Caco-2 (cell line): Measurements from ENCODE around the gene GTSF1L. TPM values are rescaled to one million over a fixed set of nuclear protein-coding genes. Genes with fewer than 3 reads are reported as not detected.

Experiments
- Bru-seq: library from RNA; stranded (reverse); fragments of 400-500 nt; gene quantifications from one replicate; lab custom pipeline; 2021; lab: Mats Ljungman, UMichigan
- BruChase-seq, 2 experiments: library from RNA; stranded (reverse); fragments of 400-500 nt; gene quantifications; one replicate each; lab custom pipeline; 2021; lab: Mats Ljungman, UMichigan
- BruUV-seq: library from RNA; stranded (reverse); fragments of 400-500 nt; replicated peaks from 2 replicates; lab custom pipeline; 2021; lab: Mats Ljungman, UMichigan
- CTCF ChIA-PET: fragments of 300-600 bp; sonication (Branson Sonifier 250); formaldehyde crosslinking; loops from one replicate; lab custom pipeline; 2022; ENCODE audit warnings: antibody characterized with exemption; lab: Charles Lee
- POLR2A ChIA-PET: fragments of 300-600 bp; sonication (Branson Sonifier 250); formaldehyde crosslinking; loops from one replicate; lab custom pipeline; 2022; ENCODE audit warnings: antibody characterized with exemption; lab: Charles Lee
- DNase-seq, 2 experiments: peaks; one replicate each; pipeline versions ENCODE4 v3.0.0 to v3.0.0-alpha.2; 2020 to 2022
- H3K27me3 ChIP-seq: replicated peaks from 2 replicates; pipeline ENCODE4 v1.6.0; 2011; ENCODE audit warnings: low read length; ENCODE audit not compliant: control insufficient read depth, insufficient read depth
- H3K36me3 ChIP-seq: 2 replicates; pipeline ENCODE4 v1.5.1; 2011; ENCODE audit warnings: low read length; ENCODE audit not compliant: control insufficient read depth, insufficient read depth
- H3K4me1 ChIP-seq: fragments of 250-450 bp; sonication (Bioruptor Pico); 2 replicates; pipeline ENCODE4 v1.5.1; 2020; ENCODE audit warnings: mild to moderate bottlenecking
- H3K4me3 ChIP-seq: 2 replicates; pipeline ENCODE4 v1.5.1; 2011; ENCODE audit warnings: low read depth, mild to moderate bottlenecking, control low read depth, low read length
- H3K9me3 ChIP-seq: fragments of 250-450 bp; sonication (Bioruptor Pico); 2 replicates; pipeline ENCODE4 v1.5.1; 2020; ENCODE audit warnings: mild to moderate bottlenecking, moderate library complexity
- H3K27ac Mint-ChIP-seq: one replicate; pipeline ENCODE4 v1.8.0; 2022; ENCODE audit warnings: mixed read lengths; ENCODE audit not compliant: unreplicated experiment
- H3K27me3 Mint-ChIP-seq: one replicate; pipeline ENCODE4 v1.8.0; 2022; ENCODE audit warnings: mixed read lengths; ENCODE audit not compliant: insufficient read depth, unreplicated experiment
- H3K36me3 Mint-ChIP-seq: one replicate; pipeline ENCODE4 v1.8.0; 2022; ENCODE audit warnings: mild to moderate bottlenecking, mixed read lengths; ENCODE audit not compliant: insufficient read depth, unreplicated experiment
- H3K4me1 Mint-ChIP-seq: one replicate; pipeline ENCODE4 v1.8.0; 2022; ENCODE audit warnings: low read depth, mixed read lengths; ENCODE audit not compliant: unreplicated experiment
- H3K4me3 Mint-ChIP-seq: one replicate; pipeline ENCODE4 v1.8.0; 2022; ENCODE audit warnings: mild to moderate bottlenecking, moderate library complexity, mixed read lengths; ENCODE audit not compliant: unreplicated experiment
- H3K9me3 Mint-ChIP-seq: one replicate; pipeline ENCODE4 v1.8.0; 2022; ENCODE audit warnings: mixed read lengths; ENCODE audit not compliant: unreplicated experiment
- intact Hi-C: fragments of 100-400 bp; cut with micrococcal nuclease; formaldehyde crosslinking; loops from one replicate; pipeline ENCODE4 v1.10.0; 2022; ENCODE audit not compliant: unreplicated experiment
- long read RNA-seq: library from polyadenylated mRNA; stranded (forward); transcript quantifications from one replicate; pipeline ENCODE4 v2.0.0, GENCODE V29; 2022
- total RNA-seq: library from RNA; stranded (reverse); gene quantifications from 2 replicates; pipeline ENCODE4 v1.2.3, GENCODE V29; 2022
- TF ChIP-seq, protein P1 (sequence below), 2 experiments: fragments of 200-600 bp in 1 of 2; IDR thresholded peaks; 1 replicate in 1 of 2; 2 replicates in 1 of 2; pipeline versions ENCODE4 v1.5.1 to v1.8.0; 2011 to 2022; ENCODE audit warnings: antibody characterized with exemption in 1 of 2, control low read depth in 1 of 2, inconsistent platforms in 1 of 2, low read depth in 1 of 2, low read length in 1 of 2, mild to moderate bottlenecking in 1 of 2, moderate library complexity in 1 of 2; ENCODE audit not compliant: insufficient read depth in 1 of 2, severe bottlenecking in 1 of 2, unreplicated experiment in 1 of 2

Gene GTSF1L
- total RNA-seq (not detected in 2 replicates), Bru-seq, nascent RNA (not detected), BruChase-seq, experiment 1, labeled RNA remaining after a 2-hour chase (not detected), BruChase-seq, experiment 2, labeled RNA remaining after a 6-hour chase (not detected)
- long read RNA-seq = 0 reads

DNA sequence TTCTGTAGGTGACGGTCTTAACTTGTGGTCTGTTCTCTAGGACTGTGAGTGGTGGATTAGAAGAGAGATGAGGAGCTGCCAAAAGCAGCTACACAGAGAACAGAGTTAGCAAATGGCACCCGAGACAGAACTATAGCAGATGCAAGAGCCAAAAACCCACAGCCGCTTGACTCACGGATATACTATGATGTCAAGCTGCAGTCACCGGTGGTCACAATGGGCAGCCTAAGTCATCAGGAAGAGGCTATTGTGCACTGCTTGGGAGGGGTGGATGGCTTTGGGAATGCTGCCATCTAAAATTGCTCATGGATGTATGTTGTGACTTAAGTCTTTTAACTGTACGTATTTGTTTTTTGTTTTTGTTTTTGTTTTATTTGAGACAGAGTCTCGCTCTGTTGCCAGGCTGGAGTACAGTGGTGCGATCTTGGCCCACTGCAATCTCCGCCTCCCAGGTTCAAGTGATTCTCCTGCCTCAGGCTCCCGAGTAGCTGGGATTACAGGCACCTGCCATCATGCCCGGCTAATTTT is at the start of gene GTSF1L:
GTSF1L (minus strand) TSS at position 192 of the 528 bp plus-strand sequence. CDS start 308 bp downstream, outside the sequence.
- TF ChIP-seq, protein P1, sequence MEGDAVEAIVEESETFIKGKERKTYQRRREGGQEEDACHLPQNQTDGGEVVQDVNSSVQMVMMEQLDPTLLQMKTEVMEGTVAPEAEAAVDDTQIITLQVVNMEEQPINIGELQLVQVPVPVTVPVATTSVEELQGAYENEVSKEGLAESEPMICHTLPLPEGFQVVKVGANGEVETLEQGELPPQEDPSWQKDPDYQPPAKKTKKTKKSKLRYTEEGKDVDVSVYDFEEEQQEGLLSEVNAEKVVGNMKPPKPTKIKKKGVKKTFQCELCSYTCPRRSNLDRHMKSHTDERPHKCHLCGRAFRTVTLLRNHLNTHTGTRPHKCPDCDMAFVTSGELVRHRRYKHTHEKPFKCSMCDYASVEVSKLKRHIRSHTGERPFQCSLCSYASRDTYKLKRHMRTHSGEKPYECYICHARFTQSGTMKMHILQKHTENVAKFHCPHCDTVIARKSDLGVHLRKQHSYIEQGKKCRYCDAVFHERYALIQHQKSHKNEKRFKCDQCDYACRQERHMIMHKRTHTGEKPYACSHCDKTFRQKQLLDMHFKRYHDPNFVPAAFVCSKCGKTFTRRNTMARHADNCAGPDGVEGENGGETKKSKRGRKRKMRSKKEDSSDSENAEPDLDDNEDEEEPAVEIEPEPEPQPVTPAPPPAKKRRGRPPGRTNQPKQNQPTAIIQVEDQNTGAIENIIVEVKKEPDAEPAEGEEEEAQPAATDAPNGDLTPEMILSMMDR (IDR thresholded peaks at IDR 0.05; ENCODE audit: insufficient read depth in 1 of 2, low read depth in 1 of 2, low read length in 1 of 2, severe bottlenecking in 1 of 2, unreplicated experiment in 1 of 2) = no peak
- no peak for DNase-seq
- Histone ChIP-seq H3K4me3 (no peak within 1 kb of the TSS), H3K27me3 (no peaks in the 10 kb centered on the region; the same call in 1 of the 2 replicates), H3K9me3 (no peaks in the 10 kb centered on the region), H3K4me1 (peaks cover 5% of the 10 kb centered on the region; the same call in 1 of the 2 replicates), H3K36me3 (no peaks in the 10 kb centered on the region)
- CTCF ChIA-PET = no interaction called here
- Mint-ChIP-seq H3K4me1 (peaks cover 7% of the 10 kb centered on the region), H3K27me3 (peaks cover 2% of the 10 kb centered on the region), H3K36me3 (no peaks in the 10 kb centered on the region), H3K4me3 (no peak within 1 kb of the TSS), H3K27ac (no peak within 1 kb of the TSS), H3K9me3 (no peaks in the 10 kb centered on the region)
- no TSS peak for BruUV-seq
- POLR2A ChIA-PET = no interaction called here
- intact Hi-C loops = no loop called here

DNA sequence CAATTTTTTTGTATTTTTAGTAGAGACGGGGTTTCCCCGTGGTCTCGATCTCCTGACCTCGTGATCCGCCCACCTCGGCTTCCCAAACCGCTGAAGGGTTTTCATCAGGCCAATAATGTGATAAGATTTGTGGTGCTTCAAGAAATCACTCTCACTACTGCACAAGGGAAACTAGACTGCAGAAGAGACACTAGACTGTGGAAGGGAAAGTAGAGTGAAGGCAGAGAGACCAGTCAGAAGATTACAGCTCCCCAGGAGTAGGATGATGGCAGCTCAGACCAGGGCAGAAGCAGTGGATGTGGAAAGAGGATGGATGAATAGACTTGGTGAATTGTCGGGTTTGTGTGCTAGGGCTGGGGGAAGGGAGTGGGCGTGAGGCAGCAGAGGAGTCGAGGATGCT is 48.0 kb upstream of the GTSF1L start:
- Mint-ChIP-seq H3K4me1 (no peaks in the 10 kb centered on the region), H3K27me3 (peaks cover 33% of the 10 kb centered on the region), H3K9me3 (peaks cover 18% of the 10 kb centered on the region), H3K36me3 (no peaks in the 10 kb centered on the region), H3K4me3 (no peak overlapping the region), H3K27ac (no peak overlapping the region)
- no peaks in the 10 kb centered on the region for H3K4me1 ChIP-seq
- peaks cover 23% of the 10 kb centered on the region for H3K9me3 ChIP-seq
- no peak overlapping the region for H3K4me3 ChIP-seq
- intact Hi-C loops = no loop called here
- no peaks in the 10 kb centered on the region for H3K36me3 ChIP-seq
- TF ChIP-seq, protein P1 (IDR thresholded peaks at IDR 0.05; ENCODE audit: insufficient read depth in 1 of 2, low read depth in 1 of 2, low read length in 1 of 2, severe bottlenecking in 1 of 2, unreplicated experiment in 1 of 2) = no peak
- H3K27me3 ChIP-seq = no peaks in the 10 kb centered on the region; the same call in 1 of the 2 replicates
- BruUV-seq = no TSS peak
- no peak for DNase-seq
- ChIA-PET POLR2A (no interaction called here), CTCF (no interaction called here)

DNA sequence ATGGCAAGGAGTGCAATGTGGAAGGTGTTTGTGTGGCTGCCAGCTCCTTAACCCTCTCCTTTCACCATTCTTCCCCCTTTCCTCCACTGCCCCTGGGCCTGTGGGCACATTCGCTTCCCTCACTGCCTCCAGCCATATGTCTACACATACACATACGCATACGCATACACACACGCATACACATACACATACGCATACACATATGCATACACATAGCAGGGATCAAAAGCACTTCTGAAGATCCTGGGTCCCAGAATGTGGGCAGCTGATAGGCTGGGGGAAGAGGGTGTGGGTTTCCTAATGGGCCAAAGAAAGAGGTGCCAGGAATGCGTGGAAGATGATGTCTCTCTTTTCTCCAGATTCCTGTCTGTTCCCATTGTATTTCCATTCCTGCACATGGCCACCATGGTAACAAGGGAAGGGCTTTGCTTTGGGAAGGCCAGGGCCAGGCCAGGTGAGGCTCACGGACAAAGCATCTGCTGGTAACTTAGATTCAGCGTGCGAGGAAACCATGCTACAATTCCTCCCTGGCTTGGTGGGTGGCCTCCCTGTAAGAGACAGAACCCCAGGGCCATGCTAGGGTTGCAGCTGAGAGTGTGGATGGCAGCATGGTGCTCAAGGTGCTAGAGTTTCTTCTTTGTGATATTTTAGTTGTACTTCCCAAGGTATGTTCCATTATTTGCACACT is 44.8 kb upstream of the GTSF1L start:
- intact Hi-C loops = no loop called here
- CTCF ChIA-PET = no interaction called here
- TF ChIP-seq, protein P1 (IDR thresholded peaks at IDR 0.05; ENCODE audit: insufficient read depth in 1 of 2, low read depth in 1 of 2, low read length in 1 of 2, severe bottlenecking in 1 of 2, unreplicated experiment in 1 of 2) = no peak
- no peaks in the 10 kb centered on the region for H3K9me3 Mint-ChIP-seq
- Histone ChIP-seq H3K27me3 (peaks cover 2% of the 10 kb centered on the region), H3K4me3 (no peak overlapping the region), H3K36me3 (no peaks in the 10 kb centered on the region), H3K4me1 (no peaks in the 10 kb centered on the region), H3K9me3 (no peaks in the 10 kb centered on the region; the same call in 1 of the 2 replicates)
- no peak overlapping the region for H3K27ac Mint-ChIP-seq
- no peak overlapping the region for H3K4me3 Mint-ChIP-seq
- H3K36me3 Mint-ChIP-seq = no peaks in the 10 kb centered on the region
- H3K4me1 Mint-ChIP-seq = no peaks in the 10 kb centered on the region
- peak in 1 of 2 experiments; percentile 27 for DNase-seq
- no TSS peak for BruUV-seq
- peaks cover 35% of the 10 kb centered on the region for H3K27me3 Mint-ChIP-seq
- POLR2A ChIA-PET = no interaction called here
